GF-D8 (cell line): ENCODE data around the gene RCN1.
A peak's percentile ranks its signal among the peaks of the same experiment; 100 is the strongest.
"Not testable (repeated sequence)": the region's sequence is repeated elsewhere in the genome, so short reads cannot be mapped to it uniquely, and the experiment has no call there.

Experiments
- DNase-seq: peaks from one replicate; lab custom pipeline; 2025; lab: John Stamatoyannopoulos, UW

Gene RCN1

GRCh38 chr11:32090545-32091370 is at the start of gene RCN1:
Gene RCN1 (plus strand): TSS chr11:32091074. CDS start chr11:32091197, 123 bp downstream.
- DNase-seq = no peak

- no peak for DNase-seq
Measured at GRCh38 chr11:32043737-32044136, 47.1 kb upstream of the RCN1 start.

- no peak for DNase-seq
Measured at GRCh38 chr11:32044158-32044863, 46.6 kb upstream of the RCN1 start.

- DNase-seq = no peak
Measured at GRCh38 chr11:32045456-32045855, 45.4 kb upstream of the RCN1 start.

- no peak for DNase-seq
Measured at GRCh38 chr11:32050264-32050663, 40.6 kb upstream of the RCN1 start.

GRCh38 chr11:32052215-32052614 is 38.7 kb upstream of the RCN1 start:
- no peak for DNase-seq

GRCh38 chr11:32053151-32053888 is 37.6 kb upstream of the RCN1 start:
- no peak for DNase-seq

- no peak for DNase-seq
Measured at GRCh38 chr11:32055861-32056260, 35.0 kb upstream of the RCN1 start.

- DNase-seq = peak; percentile 58
Measured at GRCh38 chr11:32056438-32056837, 34.4 kb upstream of the RCN1 start.

- no peak for DNase-seq
Measured at GRCh38 chr11:32059686-32060462, 31.0 kb upstream of the RCN1 start.

- DNase-seq = no peak
Measured at GRCh38 chr11:32062540-32062939, 28.3 kb upstream of the RCN1 start.

- DNase-seq = not testable (repeated sequence)
Measured at GRCh38 chr11:32063031-32063430, 27.8 kb upstream of the RCN1 start.

- no peak for DNase-seq
Measured at GRCh38 chr11:32065865-32066629, 24.8 kb upstream of the RCN1 start.

- DNase-seq = peak; percentile 32
Measured at GRCh38 chr11:32068134-32068870, 22.6 kb upstream of the RCN1 start.

- DNase-seq = no peak
Measured at GRCh38 chr11:32069361-32070058, 21.4 kb upstream of the RCN1 start.

- DNase-seq = no peak
Measured at GRCh38 chr11:32070692-32071091, 20.2 kb upstream of the RCN1 start.

- no peak for DNase-seq
Measured at GRCh38 chr11:32071811-32072210, 19.1 kb upstream of the RCN1 start.

- DNase-seq = no peak
Measured at GRCh38 chr11:32072872-32073643, 17.8 kb upstream of the RCN1 start.

- DNase-seq = no peak
Measured at GRCh38 chr11:32073644-32074026, 17.2 kb upstream of the RCN1 start.
